Putamen (tissue), 1 donor: Measurements from ENCODE around the gene RMDN2.

Experiments
- DNase-seq: peaks from one replicate; pipeline ENCODE4 v3.0.0-alpha.2; 2016; ENCODE audit warnings: low spot score

Gene RMDN2

DNA sequence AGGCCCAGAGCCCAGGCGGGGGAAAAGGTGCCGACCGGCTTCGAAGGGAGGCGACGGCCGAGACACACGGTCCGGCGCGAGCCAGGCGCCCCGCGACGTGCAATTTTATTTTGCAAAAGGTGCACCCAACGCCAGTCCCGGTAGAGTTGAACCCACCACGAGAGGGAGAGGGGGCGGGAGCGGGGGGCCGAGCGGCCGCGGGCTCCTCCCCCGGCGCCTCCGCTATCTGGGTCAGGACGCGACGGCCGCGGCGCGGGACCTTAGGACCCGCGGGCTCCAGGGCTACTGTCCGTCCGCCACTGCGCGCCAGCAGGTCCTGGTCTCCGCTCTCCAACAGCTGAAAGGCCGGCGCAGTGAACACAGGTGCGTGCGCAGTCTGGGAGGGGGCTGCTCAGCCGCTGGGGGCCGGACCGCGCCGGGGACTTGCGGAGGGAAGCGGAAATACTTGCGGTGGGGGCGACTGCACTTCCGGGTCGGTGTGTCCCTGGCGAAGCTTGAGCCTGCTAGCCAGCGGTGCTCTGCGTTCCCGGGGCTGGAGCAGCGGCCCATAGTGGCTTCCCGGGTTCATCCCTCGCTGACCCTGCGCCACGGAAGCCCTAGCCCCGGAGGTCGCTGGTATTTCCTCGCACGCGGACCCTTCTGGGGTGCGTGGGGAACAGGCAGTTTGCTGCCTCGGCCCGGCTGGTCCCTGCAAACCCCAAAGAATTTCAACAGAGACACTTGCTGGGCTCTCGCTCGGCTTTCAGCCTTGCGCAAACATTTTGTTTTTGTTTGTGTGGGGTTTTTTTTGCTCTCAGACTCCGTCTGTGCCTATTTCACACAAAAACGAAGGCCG lies at the start of gene RMDN2:
Gene RMDN2 (plus strand): TSS at position 225 of the 835 bp plus-strand sequence. CDS start 3,991 bp downstream, outside the sequence.
- DNase-seq: peak; percentile 88

- DNase-seq: no peak
These were observed 49.6 kb upstream of the RMDN2 start for GRCh38 chr2:37875403-37875906.

GRCh38 chr2:37876227-37876626 lies 48.9 kb upstream of the RMDN2 start:
- no peak for DNase-seq

- DNase-seq: peak; percentile 47
These were observed 47.4 kb upstream of the RMDN2 start for GRCh38 chr2:37877457-37878315.

DNA sequence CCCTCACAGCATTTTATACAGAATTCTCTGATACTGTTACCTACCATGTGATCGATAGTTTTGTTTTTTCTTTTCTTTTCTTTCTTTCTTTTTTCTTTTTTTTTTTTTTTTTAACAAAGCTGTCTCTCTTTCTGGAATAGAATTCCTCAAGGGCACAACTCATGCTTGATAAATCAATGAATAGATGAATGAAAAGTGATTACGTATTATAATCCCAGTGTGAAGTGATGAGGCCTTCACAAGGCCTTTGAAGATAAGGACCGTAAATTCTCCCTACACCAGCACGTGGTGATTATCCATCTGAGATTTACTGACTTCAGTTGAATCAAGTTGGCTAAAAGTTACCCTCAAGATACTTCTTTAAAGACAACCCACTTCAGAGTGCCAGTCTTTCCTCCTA lies 46.6 kb upstream of the RMDN2 start:
- DNase-seq: no peak

DNA sequence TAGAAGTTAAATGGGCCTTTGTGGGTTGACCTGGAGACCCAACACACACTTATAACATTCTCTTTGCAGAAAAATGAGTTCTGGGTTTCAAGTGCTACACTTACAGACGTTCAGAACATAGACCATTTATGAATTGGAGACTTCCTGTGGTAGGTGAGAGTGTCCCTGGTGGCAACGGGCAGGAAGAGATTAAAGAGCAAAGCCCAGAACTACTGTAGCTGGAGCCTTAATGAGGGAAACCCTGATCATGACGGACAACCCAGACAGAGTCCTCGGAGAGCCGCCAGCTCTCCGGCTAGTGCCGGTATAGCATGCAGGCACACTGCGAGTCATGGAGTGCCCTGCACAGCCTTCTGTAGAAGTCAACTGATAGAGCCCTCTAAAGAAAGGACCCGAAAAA lies 44.5 kb upstream of the RMDN2 start:
- no peak for DNase-seq

- DNase-seq: no peak
These were observed 43.7 kb upstream of the RMDN2 start for GRCh38 chr2:37881397-37881796.

- no peak for DNase-seq
These were observed 43.1 kb upstream of the RMDN2 start for GRCh38 chr2:37882036-37882435.

- DNase-seq: no peak
These were observed 41.6 kb upstream of the RMDN2 start for GRCh38 chr2:37883518-37883917.

DNA sequence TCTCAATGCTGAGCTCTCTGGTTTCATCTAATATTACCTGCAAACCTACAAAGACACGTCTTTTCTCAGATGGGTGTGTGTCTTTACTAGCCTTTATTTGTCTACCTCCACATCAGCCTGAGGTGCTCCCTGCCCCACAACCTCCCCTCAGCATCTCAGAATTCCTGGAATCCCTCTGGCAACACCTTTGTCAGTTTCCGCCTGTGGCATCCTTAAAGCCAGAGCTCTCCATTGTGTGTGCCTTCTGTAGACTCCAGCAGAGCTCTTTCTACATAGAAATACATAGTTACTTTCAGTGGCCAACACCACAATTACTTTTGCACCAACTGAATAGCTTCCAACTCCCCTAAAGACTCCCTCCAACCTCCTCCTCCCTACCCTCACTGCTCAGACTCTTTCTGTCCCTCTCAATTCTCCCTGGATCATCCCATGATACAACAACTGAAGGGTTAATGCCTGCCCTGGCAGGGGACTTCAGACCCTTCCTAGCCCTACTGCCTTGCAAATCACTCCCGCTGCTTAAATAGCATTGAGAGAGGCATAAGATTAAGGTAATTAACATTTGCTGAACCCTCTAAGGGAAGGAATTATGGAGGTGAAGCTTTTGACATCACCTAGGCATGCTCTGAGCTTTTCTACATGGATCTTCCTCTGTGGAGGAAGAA lies 39.6 kb upstream of the RMDN2 start:
- DNase-seq: no peak

GRCh38 chr2:37886745-37887144 lies 38.3 kb upstream of the RMDN2 start:
- DNase-seq: no peak

GRCh38 chr2:37887286-37887685 lies 37.8 kb upstream of the RMDN2 start:
- DNase-seq: no peak

DNA sequence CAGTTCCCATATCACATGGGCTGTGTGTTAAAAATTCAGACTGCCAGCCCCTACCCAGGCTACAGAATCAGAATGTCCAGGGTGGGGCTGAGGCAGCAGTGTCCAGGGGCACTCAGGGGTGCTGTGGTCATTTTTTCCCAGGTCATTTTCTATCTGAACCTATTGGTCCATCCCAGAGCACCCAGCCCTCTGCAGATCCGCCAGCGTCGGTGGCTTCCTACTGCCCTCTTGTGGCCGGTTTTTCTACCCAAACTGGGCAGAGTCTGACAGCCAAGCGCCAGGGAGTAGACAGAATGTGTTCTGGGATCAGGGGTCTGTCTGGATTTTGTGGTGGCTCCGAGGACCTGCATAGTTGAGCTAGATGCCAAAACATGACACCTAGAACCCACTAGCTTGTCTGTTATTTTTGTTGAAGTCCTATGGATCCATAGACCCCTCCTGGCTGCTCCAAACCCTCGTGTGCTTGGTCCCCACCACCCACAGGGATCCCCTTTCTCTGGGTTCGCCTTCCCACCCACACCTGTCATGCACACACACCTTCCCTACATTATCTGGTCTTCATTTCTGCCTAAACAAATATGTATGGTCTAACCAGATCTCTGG lies 34.1 kb upstream of the RMDN2 start:
- peak; percentile 39 for DNase-seq

DNA sequence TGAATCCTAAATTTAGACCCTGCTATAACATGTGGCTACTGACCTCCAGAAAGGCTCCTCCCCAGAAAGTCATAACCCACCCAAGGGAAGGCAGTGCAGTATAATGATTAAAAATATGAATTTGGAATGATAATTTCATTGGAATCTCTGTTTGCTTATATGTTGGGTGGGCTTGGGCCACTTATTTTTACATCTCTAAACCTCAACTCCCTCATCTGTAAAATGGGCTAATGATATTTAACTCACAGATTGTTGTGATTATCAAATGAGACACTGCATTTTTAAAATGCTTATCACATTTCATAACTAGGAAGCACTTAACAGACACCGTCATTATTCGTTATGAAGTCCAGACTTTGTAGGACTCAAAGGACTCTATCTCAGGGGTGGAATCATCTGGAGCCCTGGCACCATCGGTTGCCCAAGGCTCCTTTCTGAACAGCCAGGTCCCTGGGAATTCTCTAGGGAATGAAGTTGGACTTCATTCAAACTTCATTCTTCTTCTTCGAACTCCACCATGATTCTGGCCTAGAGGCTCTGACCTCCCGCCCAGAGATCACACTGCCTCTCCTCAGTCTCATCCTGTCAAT lies 33.1 kb upstream of the RMDN2 start:
- no peak for DNase-seq

- no peak for DNase-seq
These were observed 32.5 kb upstream of the RMDN2 start for GRCh38 chr2:37892436-37893114.

DNA sequence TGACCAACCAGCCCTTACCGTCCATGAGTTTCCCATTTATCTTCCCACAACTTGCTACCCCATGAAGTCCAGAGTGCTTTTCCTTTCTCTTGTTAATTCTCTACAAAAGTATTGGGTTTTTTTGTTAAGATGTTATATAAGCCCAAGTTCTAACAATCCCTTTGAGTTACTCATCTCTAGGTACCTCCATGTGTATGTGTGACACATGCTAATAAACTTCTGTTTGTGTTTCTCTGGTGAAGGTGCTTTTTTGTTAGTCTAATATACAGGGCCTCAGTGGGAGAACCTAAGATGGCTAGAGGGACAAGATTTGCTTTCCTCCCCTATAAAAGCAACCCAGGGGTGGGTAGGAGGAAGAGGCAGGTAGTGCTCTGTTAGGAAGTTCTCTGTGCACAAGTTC lies 31.8 kb upstream of the RMDN2 start:
- DNase-seq: no peak

DNA sequence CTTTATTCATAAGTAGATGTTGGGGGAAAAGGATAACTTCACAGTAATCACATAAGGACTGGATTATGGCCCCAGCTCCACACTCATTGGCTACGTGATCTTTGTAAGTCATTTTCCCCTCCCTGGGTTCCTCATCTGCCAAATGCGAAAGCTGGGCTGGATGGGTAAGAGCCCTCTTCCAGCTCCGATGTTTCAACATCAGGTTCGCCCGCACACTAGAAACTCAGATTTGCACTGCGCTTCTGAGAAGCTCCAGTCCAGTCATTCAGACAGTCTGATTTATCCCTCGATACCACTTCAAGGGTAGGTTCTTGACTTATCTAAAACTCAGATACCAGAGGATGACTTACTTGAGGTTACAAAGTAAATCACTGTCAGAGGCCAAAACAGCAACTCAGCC lies 31.0 kb upstream of the RMDN2 start:
- DNase-seq: no peak

DNA sequence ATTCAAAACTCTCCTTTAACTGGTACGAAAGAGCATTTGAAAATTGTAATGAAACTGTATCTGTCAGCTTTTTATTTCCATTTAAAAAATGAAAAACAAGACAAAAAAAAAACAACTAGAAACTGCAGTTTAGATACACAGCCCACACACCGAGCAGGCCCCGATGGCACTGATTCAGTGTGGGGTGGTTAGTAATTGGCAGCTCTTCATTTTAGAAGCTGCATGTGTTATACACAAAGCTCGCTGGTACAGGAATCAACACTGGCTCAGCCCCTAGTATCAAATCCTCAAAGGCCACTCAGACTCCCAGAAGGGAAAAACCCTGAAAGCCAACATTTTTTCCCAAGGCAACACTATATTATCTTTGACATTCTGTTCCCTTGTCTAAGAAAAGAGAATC lies 30.5 kb upstream of the RMDN2 start:
- no peak for DNase-seq

DNA sequence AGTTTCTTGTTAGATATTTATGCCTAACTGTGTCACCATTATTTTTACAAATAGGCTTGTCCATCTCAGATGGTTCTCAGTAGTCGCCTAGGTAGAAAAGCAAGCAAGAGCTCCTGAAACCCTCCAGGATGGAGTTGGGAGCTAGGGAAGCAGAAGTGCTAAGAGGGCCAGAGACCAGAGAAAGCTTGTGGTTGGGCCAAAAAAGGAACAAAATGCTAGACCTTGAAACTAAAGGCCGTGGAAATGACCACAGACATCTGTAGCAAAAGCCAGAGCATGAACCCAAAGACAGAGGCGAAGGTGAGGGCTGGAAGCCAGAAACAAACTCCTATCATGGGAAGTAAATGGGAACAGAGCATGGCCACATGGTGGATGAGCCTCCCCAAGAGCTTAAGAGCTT lies 29.9 kb upstream of the RMDN2 start:
- DNase-seq: no peak

GRCh38 chr2:37896319-37896718 lies 28.8 kb upstream of the RMDN2 start:
- DNase-seq: no peak

- DNase-seq: no peak
These were observed 27.6 kb upstream of the RMDN2 start for GRCh38 chr2:37897511-37897910.
